SJCRH30 (cell line): ENCODE measurements around the gene SERPINE1. TPM values are rescaled to one million over a fixed set of nuclear protein-coding genes. Genes with fewer than 3 reads are reported as not detected.

ENCODE experiments used
- DNase-seq, 2 experiments: peaks; one replicate each; pipeline ENCODE4 v3.0.0-alpha.2; 2015 to 2020
- H3K27ac ChIP-seq: fragments of 250-450 bp; sonication (Bioruptor Pico); 2 replicates; pipeline ENCODE4 v1.5.1; 2020; ENCODE audit warnings: mild to moderate bottlenecking, moderate library complexity
- H3K27me3 ChIP-seq: fragments of 250-450 bp; sonication (Bioruptor Pico); 2 replicates; pipeline ENCODE4 v1.5.1; 2020; ENCODE audit warnings: mild to moderate bottlenecking, moderate library complexity
- H3K36me3 ChIP-seq: fragments of 250-450 bp; sonication (Bioruptor Pico); 2 replicates; pipeline ENCODE4 v1.5.1; 2020; ENCODE audit warnings: mild to moderate bottlenecking, moderate library complexity
- H3K4me1 ChIP-seq: fragments of 250-450 bp; sonication (Bioruptor Pico); 2 replicates; pipeline ENCODE4 v1.5.1; 2020; ENCODE audit warnings: mild to moderate bottlenecking, moderate library complexity
- H3K4me3 ChIP-seq: fragments of 250-450 bp; sonication (Bioruptor Pico); 2 replicates; pipeline ENCODE4 v1.5.1; 2020; ENCODE audit warnings: mild to moderate bottlenecking, moderate library complexity
- H3K9me3 ChIP-seq: fragments of 250-450 bp; sonication (Bioruptor Pico); replicated peaks from 2 replicates; pipeline ENCODE4 v1.5.1; 2020; ENCODE audit warnings: mild to moderate bottlenecking, moderate library complexity
- total RNA-seq: library from RNA; depleted of rRNA; stranded (reverse); fragments of >200 nt; shearing (Covaris generic); gene quantifications from 2 replicates; pipeline ENCODE4 v1.2.3, GENCODE V29; 2014

The SERPINE1 gene
- total RNA-seq, 1 experiment from 2014 or later = 1.2 TPM

DNA sequence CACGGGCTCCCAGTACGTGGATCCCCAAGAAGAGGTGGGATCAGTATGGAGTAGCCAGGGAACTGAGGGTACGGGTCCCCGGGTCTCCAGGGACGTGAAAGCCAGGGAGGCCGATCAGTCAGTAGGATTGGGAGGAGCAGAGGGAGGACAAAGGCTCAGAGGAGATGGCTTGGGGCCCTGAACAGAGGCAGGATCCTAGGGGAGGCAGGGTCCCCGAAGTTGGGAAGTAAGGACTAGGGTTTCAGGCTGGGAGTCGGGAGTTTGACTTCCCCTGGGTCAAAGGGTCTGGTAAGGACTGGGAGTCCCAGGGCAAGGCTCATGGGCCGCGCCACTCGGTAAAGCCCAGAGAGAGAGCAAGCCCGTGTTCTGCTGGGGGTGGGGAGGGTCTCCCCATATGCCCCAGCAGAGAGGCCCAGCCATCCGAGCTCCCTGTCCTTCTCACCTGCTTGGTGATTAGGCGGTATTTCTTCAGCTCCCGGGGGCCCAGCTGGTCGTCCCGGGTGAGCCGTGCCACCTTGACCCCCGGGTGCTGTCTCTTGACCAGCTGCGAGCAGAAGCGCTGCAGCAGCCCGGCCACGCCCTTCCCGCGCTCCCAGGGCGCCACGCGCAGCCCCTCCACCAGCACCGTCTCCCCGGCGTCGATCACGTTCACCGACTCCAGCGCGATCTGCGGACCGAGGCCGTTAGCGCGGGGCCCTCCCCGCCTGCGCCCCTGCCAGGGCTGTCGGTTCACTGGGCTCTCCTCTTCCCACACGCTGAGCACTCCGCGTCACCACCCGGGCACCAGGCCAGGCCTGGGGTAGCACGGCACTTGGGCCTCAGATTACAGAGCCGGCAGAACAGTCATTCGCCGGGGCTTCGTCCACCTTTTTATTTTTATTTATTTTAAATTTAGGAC is 46.2 kb downstream of the SERPINE1 start:
- Histone ChIP-seq H3K36me3 (no peaks in the 10 kb centered on the region), H3K9me3 (no peaks in the 10 kb centered on the region), H3K27me3 (peaks cover 56% of the 10 kb centered on the region), H3K4me1 (no peaks in the 10 kb centered on the region), H3K27ac (no peak overlapping the region), H3K4me3 (no peak overlapping the region)
- no peak for DNase-seq

DNA sequence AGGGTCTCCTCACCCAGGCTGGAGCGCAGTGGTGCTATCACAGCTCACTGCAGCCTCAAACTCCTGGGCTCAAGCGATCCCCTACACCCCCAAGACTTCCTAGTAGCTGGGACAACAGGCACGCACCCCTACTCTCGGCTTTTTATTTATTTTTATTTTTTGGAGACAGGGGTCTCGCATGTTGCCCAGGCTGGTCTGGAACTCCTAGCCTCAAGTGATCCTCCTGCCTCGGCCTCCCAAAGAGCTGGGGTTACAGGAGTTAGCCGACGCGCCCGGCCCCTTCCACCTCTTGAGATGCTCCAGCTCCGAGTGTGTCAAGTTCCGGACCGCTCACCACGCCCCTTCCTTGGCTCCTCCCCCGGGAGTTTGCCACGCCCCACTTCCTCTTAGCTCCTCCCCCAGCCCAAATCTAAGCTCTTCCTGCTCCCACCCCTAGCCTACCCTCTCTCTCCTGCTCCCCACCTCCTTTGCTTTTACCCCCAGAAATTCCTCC is 46.9 kb downstream of the SERPINE1 start:
- DNase-seq = peak in 1 of 2 experiments; percentile 45
- H3K27ac ChIP-seq = no peak overlapping the region
- H3K4me3 ChIP-seq = no peak overlapping the region
- H3K9me3 ChIP-seq = no peaks in the 10 kb centered on the region
- peaks cover 60% of the 10 kb centered on the region for H3K27me3 ChIP-seq
- H3K4me1 ChIP-seq = no peaks in the 10 kb centered on the region
- no peaks in the 10 kb centered on the region for H3K36me3 ChIP-seq

DNA sequence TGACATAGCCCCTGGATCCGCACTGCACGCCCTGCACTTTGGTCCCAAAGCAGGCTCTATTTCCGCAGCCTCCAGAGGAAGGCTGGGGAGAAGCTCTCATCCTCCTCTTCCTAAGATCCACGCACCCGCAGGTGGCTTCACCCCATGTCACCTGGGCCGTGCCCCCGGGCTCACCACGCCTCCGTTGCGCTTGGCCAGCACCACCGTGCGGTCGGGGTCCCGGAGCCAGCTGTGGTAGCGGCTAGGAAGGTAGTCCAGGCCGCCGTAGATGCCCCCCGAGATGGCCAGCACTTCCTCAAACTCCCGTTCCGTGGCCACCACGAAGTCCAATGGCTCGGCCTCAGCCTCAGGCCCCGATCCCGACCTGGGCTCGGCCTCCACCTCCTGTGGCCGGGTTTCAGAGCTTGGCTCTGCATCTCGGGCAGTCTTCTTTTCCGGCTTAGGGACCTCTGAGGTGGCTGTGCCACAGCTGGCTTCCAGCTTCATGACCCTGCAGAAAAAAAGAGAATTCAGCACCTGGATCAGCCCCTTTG is 47.5 kb downstream of the SERPINE1 start:
- Histone ChIP-seq H3K4me1 (no peaks in the 10 kb centered on the region), H3K27ac (no peak overlapping the region), H3K4me3 (no peak overlapping the region), H3K27me3 (peaks cover 57% of the 10 kb centered on the region), H3K36me3 (no peaks in the 10 kb centered on the region), H3K9me3 (no peaks in the 10 kb centered on the region)
- DNase-seq = no peak

DNA sequence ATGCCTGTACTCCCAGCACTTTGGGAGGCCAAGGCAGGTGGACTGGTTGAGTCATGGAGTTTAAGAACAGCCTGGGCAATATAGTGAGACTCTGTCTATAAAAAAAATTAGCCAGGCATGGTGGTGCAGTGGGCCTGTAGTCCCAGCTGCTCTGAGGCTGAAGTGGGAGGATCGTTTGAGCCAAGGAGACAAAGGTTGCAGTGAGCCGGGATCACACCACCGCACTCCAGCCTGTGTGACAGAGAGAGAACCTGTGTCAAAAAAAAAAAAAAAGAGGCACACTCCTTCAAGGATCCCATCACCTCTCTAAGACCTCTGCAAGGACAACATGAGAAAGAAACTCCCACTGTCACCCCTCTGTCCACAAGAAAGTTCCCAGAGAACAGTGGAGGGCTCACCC is 48.8 kb downstream of the SERPINE1 start:
- Histone ChIP-seq H3K4me1 (no peaks in the 10 kb centered on the region), H3K9me3 (no peaks in the 10 kb centered on the region), H3K27me3 (peaks cover 47% of the 10 kb centered on the region), H3K27ac (no peak overlapping the region), H3K4me3 (no peak overlapping the region), H3K36me3 (no peaks in the 10 kb centered on the region)
- no peak for DNase-seq

DNA sequence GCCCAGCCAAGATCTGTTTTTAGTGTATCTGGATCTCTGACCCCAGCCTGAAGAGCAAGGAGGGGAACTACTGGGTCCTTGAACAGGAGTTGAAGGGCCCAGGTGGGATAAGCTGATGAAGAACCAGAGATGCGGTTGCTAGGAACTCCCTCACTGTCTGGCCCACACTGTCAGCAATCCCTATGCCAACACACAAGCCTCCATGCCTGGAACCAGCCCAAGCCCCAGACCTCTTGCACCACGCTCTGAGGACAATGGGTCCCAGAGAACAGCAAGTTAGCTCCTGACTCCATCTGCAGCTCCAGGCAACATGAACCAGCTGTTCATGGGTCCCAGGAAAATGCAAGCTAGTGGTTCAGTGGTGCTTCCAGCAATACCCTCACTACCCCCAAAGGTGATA is 50.7 kb downstream of the SERPINE1 start:
- no peaks in the 10 kb centered on the region for H3K36me3 ChIP-seq
- no peaks in the 10 kb centered on the region for H3K9me3 ChIP-seq
- H3K4me1 ChIP-seq = no peaks in the 10 kb centered on the region
- H3K27ac ChIP-seq = no peak overlapping the region
- DNase-seq = no peak
- H3K4me3 ChIP-seq = no peak overlapping the region
- peaks cover 38% of the 10 kb centered on the region for H3K27me3 ChIP-seq

DNA sequence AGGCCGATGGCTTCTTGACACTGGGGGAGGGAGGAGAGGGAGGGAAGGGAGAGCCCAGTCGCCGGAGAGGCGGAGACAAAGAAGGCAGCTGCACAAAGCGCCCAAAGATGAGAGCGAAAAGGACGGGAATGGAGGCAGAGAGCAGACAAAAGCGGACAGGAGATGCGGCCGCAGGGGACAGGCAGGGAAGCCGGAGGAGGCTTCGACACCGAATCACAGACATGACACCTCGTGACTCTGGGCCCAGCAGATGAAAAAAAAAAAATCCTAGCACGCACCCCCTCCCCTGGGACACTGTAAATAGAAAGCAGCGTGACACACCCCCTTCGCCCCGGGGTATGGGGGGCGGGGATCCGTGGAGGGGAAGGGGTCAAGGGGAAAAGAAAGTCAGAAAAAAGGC is 52.2 kb downstream of the SERPINE1 start:
- H3K27me3 ChIP-seq = peaks cover 24% of the 10 kb centered on the region; the same call in 1 of the 2 replicates

DNA sequence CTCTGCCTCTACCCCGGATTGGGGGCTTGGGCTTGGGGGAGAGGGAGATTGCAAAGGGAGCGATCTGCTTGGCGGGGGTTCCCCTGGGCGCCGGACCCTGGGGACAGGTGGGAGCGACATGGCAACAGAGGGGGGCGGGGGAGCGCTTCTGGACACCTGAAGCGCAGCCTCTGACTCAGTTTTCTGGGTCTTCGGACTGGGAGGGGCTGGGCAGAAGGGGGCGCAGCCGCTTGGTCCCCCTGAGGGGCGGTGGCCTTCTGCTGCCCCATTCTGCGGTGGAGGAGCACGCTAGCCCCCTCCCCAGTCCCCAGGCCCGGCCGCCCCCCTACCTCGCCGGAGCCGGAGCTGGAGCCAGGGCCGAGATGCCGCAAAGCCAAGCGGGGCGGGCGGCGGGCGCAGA is 52.8 kb downstream of the SERPINE1 start:
- Histone ChIP-seq H3K9me3 (no peaks in the 10 kb centered on the region), H3K4me3 (no peak overlapping the region), H3K27me3 (peaks cover 18% of the 10 kb centered on the region; the same call in 1 of the 2 replicates), H3K27ac (no peak overlapping the region), H3K4me1 (no peaks in the 10 kb centered on the region), H3K36me3 (no peaks in the 10 kb centered on the region)
- DNase-seq = no peak

More for the DNA sequence above, 52.2 kb downstream of the SERPINE1 start:
- no peaks in the 10 kb centered on the region for H3K4me1 ChIP-seq
- H3K9me3 ChIP-seq = no peaks in the 10 kb centered on the region
- H3K4me3 ChIP-seq = no peak overlapping the region
- peak; percentile 35 to 56 for DNase-seq
- no peak overlapping the region for H3K27ac ChIP-seq
- H3K36me3 ChIP-seq = no peaks in the 10 kb centered on the region

DNA sequence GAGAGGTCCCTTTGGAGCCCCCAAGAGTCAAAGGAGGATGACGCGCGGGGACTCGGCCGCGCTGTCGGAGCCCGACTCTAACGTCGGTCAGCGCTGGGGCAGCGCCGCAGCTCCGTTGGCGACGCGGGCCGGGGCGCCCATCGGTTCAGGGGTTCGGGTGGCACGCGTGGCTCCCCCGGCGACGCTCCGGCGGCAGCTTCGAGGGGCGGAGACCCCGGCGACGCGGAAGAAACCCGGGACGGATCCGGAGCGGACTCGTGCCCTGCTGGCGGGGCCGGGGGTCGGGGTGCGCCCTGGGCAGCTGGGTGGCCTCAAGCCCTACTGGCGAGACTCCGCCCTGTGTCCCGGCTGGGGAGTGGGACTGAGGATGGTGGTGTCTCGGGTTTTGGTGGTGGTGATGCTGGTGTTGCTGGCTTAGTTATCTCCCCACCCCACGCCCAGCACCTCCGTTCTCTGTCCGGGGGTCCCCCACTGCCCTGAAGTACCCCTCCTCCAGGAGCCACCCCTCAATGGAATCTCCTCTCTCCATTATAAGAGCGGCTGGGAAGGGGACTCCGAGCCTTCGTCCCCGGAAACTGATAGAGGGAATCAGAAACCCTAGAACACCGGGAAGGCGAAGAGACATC is 53.3 kb downstream of the SERPINE1 start, which contains the start of gene NAT16:
Gene NAT16, minus strand, starts transcription at position 164 of the 626 bp plus-strand sequence. CDS start 5,486 bp downstream, outside the sequence.
- H3K4me1 ChIP-seq = no peaks in the 10 kb centered on the region
- peaks cover 18% of the 10 kb centered on the region; the same call in 1 of the 2 replicates for H3K27me3 ChIP-seq
- H3K4me3 ChIP-seq = no peak within 1 kb of the TSS

DNA sequence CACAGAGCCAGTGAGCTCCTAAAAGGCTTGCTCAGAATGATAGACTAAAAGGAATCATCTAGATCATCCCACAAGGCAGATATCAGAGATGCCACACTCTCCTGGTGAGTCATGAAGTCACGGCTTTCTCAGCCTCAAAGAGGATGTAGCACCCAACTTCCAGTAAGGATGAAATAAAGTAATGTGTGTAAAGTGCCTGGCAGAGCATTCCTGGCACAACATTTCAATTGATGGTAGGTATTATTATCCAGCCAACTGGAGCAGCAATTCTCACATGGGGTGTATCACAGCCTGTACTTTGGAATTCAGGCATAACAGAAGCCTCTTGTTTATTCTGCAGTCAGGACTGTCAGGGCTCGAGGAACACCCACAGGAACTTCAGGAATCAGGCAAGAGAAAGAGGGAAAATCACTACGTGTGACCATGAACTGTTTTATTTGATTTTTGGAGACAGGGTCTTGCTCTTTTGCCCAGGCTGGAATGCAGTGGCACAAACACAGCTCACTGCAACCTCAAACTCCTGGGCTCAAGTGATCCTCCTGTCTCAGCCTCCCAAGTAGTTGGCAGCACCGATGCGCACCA is 58.4 kb downstream of the SERPINE1 start:
- no peak overlapping the region for H3K27ac ChIP-seq
- no peak for DNase-seq
- no peak overlapping the region for H3K4me3 ChIP-seq
- no peaks in the 10 kb centered on the region for H3K4me1 ChIP-seq
- H3K9me3 ChIP-seq = no peaks in the 10 kb centered on the region
- no peaks in the 10 kb centered on the region for H3K36me3 ChIP-seq
- H3K27me3 ChIP-seq = peaks cover 4% of the 10 kb centered on the region

More for the DNA sequence above, 53.3 kb downstream of the SERPINE1 start, which contains the start of gene NAT16:
- DNase-seq = no peak
- no peak within 1 kb of the TSS for H3K27ac ChIP-seq
- H3K9me3 ChIP-seq = no peaks in the 10 kb centered on the region
- no peaks in the 10 kb centered on the region for H3K36me3 ChIP-seq

DNA sequence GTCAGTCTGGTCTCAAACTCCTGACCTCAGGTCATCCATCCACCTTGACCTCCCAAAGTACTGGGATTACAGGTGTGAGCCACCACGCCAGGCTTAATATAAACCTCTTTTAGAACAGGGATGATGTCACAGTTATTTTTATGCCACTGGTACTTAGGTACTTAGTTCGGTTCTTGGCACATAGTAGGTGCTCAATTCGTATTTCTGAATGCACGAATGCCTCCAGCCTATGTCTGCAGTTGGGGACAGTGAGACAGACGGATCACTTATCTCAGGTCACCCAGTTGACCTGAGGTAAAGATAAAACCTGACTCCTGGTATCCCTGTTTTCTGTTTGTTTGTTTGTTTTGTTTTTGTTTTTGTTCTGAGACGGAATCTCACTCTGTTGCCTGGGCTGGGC is 59.3 kb downstream of the SERPINE1 start:
- no peaks in the 10 kb centered on the region for H3K36me3 ChIP-seq
- DNase-seq = no peak
- no peak overlapping the region for H3K27ac ChIP-seq
- H3K4me3 ChIP-seq = no peak overlapping the region
- peaks cover 7% of the 10 kb centered on the region for H3K27me3 ChIP-seq
- no peaks in the 10 kb centered on the region for H3K4me1 ChIP-seq
- H3K9me3 ChIP-seq = no peaks in the 10 kb centered on the region

DNA sequence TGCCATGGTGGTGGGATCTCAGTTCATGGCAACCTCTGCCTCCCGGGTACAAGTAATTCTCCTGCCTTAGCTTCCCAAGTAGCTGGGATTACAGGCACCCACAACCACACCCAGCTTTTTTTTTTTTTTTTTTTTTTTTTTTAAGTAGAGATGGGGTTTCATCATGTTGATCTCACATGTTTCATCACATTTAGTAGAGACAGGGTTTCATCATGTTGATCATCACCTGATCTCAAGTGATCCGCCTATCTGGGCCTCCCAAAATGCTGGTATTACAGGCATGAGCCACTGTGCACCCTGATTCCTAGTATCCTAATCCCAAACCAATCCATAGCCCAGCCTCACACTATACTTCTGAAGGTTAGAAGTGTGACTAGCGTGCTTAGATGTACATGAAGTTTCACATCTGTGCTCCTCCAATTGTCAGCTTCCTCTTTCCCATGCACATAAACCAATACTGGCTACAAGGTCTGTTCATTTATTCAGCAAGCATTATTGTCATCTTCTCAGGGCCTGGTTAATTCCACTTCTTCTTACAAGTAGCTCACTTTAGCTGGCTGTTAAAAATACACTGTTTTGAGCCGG is 60.0 kb downstream of the SERPINE1 start:
- H3K9me3 ChIP-seq = no peaks in the 10 kb centered on the region
- H3K27me3 ChIP-seq = peaks cover 9% of the 10 kb centered on the region
- no peak overlapping the region for H3K27ac ChIP-seq
- no peak overlapping the region for H3K4me3 ChIP-seq
- DNase-seq = no peak
- H3K36me3 ChIP-seq = no peaks in the 10 kb centered on the region
- no peaks in the 10 kb centered on the region for H3K4me1 ChIP-seq
